Endothelial cell (in vitro differentiated cells): ENCODE results near the gene ADAMTSL1. TPM values are rescaled to one million over a fixed set of nuclear protein-coding genes. Genes with fewer than 3 reads are reported as not detected.

Experiments used
- DNase-seq: peaks from one replicate; pipeline ENCODE4 v3.0.0; 2021; ENCODE audit warnings: low spot score
- H3K27ac Mint-ChIP-seq: one replicate; pipeline ENCODE4 v1.8.0; 2021; ENCODE audit warnings: mixed read lengths, inconsistent platforms; ENCODE audit not compliant: unreplicated experiment
- H3K27me3 Mint-ChIP-seq: one replicate; pipeline ENCODE4 v1.8.0; 2021; ENCODE audit warnings: mild to moderate bottlenecking, moderate library complexity, mixed read lengths, inconsistent platforms; ENCODE audit not compliant: unreplicated experiment
- H3K36me3 Mint-ChIP-seq: one replicate; pipeline ENCODE4 v1.8.0; 2021; ENCODE audit warnings: mild to moderate bottlenecking, low read depth, mixed read lengths, inconsistent platforms; ENCODE audit not compliant: unreplicated experiment
- H3K4me1 Mint-ChIP-seq: one replicate; pipeline ENCODE4 v1.8.0; 2021; ENCODE audit warnings: mild to moderate bottlenecking, mixed read lengths, inconsistent platforms; ENCODE audit not compliant: unreplicated experiment
- H3K4me3 Mint-ChIP-seq: one replicate; pipeline ENCODE4 v1.8.0; 2021; ENCODE audit warnings: mild to moderate bottlenecking, mixed read lengths, inconsistent platforms; ENCODE audit not compliant: unreplicated experiment
- H3K9me3 Mint-ChIP-seq: one replicate; pipeline ENCODE4 v1.8.0; 2021; ENCODE audit warnings: mixed read lengths, inconsistent platforms; ENCODE audit not compliant: unreplicated experiment
- total RNA-seq: library from RNA; stranded (reverse); fragmentation: NEBNext Ultra II Directional; extraction: Animal tissue kit (Norgen Biotek cat#: 25700); gene quantifications from one replicate; pipeline ENCODE4 v1.2.1, GENCODE V29; 2021; ENCODE audit not compliant: unreplicated experiment
- TF ChIP-seq, protein P1 (sequence below): fragments of 200-600 bp; sonication (generic); IDR thresholded peaks from one replicate; pipeline ENCODE4 v1.5.0; 2021; ENCODE audit warnings: antibody characterized with exemption; ENCODE audit not compliant: unreplicated experiment

ADAMTSL1 gene
- total RNA-seq, 1 donor from 2014 or later: 18.2 TPM

DNA sequence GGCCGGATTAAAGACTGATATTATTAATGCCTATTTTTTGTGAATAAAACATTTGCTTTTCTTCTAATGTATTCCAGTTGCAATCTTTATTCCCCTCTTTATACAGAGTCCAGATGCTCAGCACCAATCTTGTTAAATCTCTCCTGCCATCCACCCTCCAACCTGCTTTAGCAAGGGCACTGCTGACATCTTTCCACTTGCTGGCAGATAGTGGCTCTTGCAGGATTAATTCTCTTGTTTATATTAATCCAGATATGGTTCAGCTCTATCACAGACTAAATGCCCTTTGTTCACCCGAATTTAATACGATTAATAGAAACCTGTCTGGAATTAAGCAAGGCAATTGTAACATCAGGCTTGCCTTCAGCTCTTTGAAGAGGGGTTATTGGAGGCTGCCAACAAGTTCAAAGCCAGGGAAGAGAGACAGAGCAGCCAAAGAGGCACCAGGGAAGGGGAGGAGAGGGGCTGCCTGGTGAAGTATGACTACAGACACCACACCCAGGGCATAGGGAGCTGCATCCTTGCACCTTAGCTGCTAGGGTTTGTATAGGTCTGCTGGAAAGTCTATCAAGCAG, 322.8 kb downstream of the ADAMTSL1 start:
- H3K27me3 Mint-ChIP-seq: no peaks in the 10 kb centered on the region
- H3K9me3 Mint-ChIP-seq: no peaks in the 10 kb centered on the region
- no peaks in the 10 kb centered on the region for H3K36me3 Mint-ChIP-seq
- no peak overlapping the region for H3K4me3 Mint-ChIP-seq
- DNase-seq: no peak
- TF ChIP-seq, protein P1, sequence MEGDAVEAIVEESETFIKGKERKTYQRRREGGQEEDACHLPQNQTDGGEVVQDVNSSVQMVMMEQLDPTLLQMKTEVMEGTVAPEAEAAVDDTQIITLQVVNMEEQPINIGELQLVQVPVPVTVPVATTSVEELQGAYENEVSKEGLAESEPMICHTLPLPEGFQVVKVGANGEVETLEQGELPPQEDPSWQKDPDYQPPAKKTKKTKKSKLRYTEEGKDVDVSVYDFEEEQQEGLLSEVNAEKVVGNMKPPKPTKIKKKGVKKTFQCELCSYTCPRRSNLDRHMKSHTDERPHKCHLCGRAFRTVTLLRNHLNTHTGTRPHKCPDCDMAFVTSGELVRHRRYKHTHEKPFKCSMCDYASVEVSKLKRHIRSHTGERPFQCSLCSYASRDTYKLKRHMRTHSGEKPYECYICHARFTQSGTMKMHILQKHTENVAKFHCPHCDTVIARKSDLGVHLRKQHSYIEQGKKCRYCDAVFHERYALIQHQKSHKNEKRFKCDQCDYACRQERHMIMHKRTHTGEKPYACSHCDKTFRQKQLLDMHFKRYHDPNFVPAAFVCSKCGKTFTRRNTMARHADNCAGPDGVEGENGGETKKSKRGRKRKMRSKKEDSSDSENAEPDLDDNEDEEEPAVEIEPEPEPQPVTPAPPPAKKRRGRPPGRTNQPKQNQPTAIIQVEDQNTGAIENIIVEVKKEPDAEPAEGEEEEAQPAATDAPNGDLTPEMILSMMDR: no peak
- peaks cover 7% of the 10 kb centered on the region for H3K4me1 Mint-ChIP-seq
- no peak overlapping the region for H3K27ac Mint-ChIP-seq

DNA sequence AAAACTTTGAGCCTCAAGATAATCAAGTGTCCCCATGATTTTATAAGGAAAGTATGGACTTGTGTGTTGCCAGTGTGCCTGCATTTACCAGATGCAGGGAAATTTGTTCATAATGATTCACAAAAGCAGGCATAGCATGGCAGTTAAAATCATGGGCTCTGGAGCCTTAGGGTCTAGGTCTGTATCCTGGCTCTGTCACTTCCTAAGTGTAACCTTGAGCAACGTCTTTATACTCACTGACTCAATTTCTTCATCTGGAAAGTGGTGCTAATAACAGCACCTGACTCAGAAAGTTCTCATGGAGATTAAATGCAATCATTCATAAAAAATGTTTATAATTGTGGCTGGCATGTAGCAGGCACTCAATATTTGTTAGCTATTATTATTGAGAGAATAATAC, 324.2 kb downstream of the ADAMTSL1 start:
- Mint-ChIP-seq H3K4me1 (peaks cover 7% of the 10 kb centered on the region), H3K27ac (no peak overlapping the region), H3K4me3 (no peak overlapping the region), H3K9me3 (no peaks in the 10 kb centered on the region), H3K36me3 (no peaks in the 10 kb centered on the region), H3K27me3 (no peaks in the 10 kb centered on the region)
- no peak for DNase-seq
- TF ChIP-seq, protein P1: no peak

DNA sequence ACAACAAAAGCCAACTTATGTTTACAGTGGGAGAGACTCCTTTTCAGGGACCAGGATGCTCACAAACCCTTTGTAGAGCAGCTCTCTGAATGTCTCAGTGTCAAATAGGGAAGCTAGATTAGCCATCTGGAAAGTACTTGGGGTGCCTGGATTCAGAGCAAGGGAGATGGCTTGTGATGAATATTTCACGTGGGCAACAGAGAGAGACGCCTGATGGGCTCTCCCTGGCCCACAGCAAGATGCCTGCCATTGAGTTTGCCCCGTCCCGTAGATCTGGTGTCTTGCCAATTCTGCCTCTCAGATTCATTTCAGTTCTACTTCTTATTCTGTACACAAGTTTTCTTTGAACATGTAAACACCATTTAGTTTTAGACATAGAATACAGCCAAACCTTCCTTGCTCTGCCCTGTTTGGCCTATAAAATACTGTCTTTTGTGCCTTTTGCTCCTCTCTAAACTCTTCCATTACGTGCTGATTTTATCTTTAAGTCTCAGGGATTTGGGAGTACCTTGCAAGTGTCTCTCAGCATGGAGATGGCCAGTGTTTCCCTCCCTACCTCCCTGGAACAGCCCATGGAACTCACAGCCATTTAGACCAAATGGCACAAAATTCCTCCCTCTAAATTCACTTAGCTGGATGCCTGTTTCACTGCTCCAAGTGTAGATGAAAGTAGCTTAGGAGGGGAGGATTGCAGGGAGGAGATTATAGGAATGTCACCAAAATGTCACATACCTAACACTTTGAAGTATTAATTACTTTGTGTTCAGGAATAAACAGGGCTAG, 324.7 kb downstream of the ADAMTSL1 start:
- Mint-ChIP-seq H3K27ac (no peak overlapping the region), H3K4me3 (no peak overlapping the region), H3K36me3 (no peaks in the 10 kb centered on the region), H3K27me3 (no peaks in the 10 kb centered on the region), H3K9me3 (no peaks in the 10 kb centered on the region), H3K4me1 (peaks cover 7% of the 10 kb centered on the region)
- TF ChIP-seq, protein P1: no peak
- no peak for DNase-seq

DNA sequence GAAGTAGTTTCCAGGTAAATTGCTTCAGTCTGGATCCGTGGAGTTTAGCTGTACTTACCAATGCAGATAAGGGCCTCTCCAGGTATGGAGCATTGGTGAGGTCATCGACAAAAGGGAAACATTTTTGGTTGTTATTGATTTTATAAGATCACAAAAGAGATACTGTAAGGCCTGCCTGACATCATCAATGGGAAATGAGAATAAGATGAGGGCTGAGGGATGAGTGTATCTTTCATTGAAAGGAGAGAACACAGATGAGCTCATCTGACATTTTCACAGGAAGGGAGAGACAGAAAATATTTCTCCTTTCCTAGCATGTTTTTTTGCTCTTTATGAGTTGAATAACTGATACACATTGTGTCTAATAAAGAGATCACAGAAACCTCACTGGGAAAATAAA, 325.5 kb downstream of the ADAMTSL1 start:
- no peak overlapping the region for H3K27ac Mint-ChIP-seq
- peaks cover 7% of the 10 kb centered on the region for H3K4me1 Mint-ChIP-seq
- TF ChIP-seq, protein P1: no peak
- no peak overlapping the region for H3K4me3 Mint-ChIP-seq
- no peaks in the 10 kb centered on the region for H3K36me3 Mint-ChIP-seq
- H3K27me3 Mint-ChIP-seq: no peaks in the 10 kb centered on the region
- no peaks in the 10 kb centered on the region for H3K9me3 Mint-ChIP-seq
- no peak for DNase-seq

DNA sequence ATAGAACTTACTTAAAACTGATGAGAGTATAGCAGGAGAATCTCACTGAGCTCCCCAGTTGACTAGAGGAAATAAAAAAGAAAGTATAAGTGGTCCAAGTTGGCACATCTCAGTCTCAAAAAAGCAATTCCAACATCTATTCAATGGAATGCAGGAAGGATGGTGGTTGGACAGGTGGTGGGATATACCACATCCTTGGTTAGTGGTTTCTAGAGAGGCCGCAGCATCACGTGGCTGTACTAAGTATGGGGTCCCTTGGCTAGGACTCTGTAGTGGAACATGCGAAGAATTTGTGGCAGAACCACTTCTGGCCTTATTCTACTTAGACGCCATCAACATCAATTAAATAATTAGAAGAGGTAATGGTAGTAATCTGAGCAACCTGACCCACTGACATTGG, 326.6 kb downstream of the ADAMTSL1 start:
- H3K27ac Mint-ChIP-seq: no peak overlapping the region
- no peak for DNase-seq

More for the DNA sequence above, 326.6 kb downstream of the ADAMTSL1 start:
- H3K9me3 Mint-ChIP-seq: no peaks in the 10 kb centered on the region
- H3K27me3 Mint-ChIP-seq: no peaks in the 10 kb centered on the region
- peaks cover 11% of the 10 kb centered on the region for H3K4me1 Mint-ChIP-seq
- H3K36me3 Mint-ChIP-seq: no peaks in the 10 kb centered on the region
- no peak overlapping the region for H3K4me3 Mint-ChIP-seq
- TF ChIP-seq, protein P1: no peak
